Measurements from ENCODE around the gene GOLGA1.
"Not testable (repeated sequence)": the region's sequence is repeated elsewhere in the genome, so short reads cannot be mapped to it uniquely, and the experiment has no call there.

GOLGA1 gene

GRCh38 chr9:124941679-124942561 is 1.0 kb upstream of the GOLGA1 start:
- no peak for TF ChIP-seq Cebpa-rat (IDR thresholded peaks at IDR 0.05)
- Histone ChIP-seq H3K9me3 (replicated peaks in 1 of 11) (no peaks in the 10 kb centered on the region), H3K27me3 (no peaks in the 10 kb centered on the region), H3K4me2 (peak overlapping the region; percentile 79 to 95 (median 93)), H3K4me1 (peaks cover 18 to 33% (median 22%) of the 10 kb centered on the region in 10 experiments), H3K4me3 (peak overlapping the region; percentile 68 to 88 (median 80)), H4K20me1 (no peaks in the 10 kb centered on the region), H3K27ac (peak overlapping the region; percentile 87 to 96 (median 91)), H3K36me3 (peaks cover 0 to 17% (median 0%) of the 10 kb centered on the region in 11 experiments; a peak in 8 of 22 replicates), H3K9ac (peak overlapping the region; percentile 87 to 97 (median 90))

GRCh38 chr9:124940521-124940893 is 376 bp downstream of the GOLGA1 start:
- H3K27me3 ChIP-seq = no peaks in the 10 kb centered on the region
- H4K20me1 ChIP-seq = no peaks in the 10 kb centered on the region
- H3K4me1 ChIP-seq = peaks cover 18 to 33% (median 22%) of the 10 kb centered on the region in 10 experiments
- no peak for TF ChIP-seq Cebpa-rat (IDR thresholded peaks at IDR 0.05)
- peak overlapping the region; percentile 87 to 97 (median 90) for H3K9ac ChIP-seq
- peaks cover 0 to 31% (median 11%) of the 10 kb centered on the region in 11 experiments; a peak in 14 of 22 replicates for H3K36me3 ChIP-seq
- H3K4me3 ChIP-seq = peak overlapping the region; percentile 68 to 88 (median 80)
- no peaks in the 10 kb centered on the region for H3K9me3 ChIP-seq (replicated peaks in 1 of 11)
- H3K27ac ChIP-seq = peak overlapping the region; percentile 87 to 96 (median 91)
- peak overlapping the region; percentile 79 to 95 (median 89) for H3K4me2 ChIP-seq

GRCh38 chr9:124939944-124940343 is 939 bp downstream of the GOLGA1 start:
- H3K9ac ChIP-seq = peak overlapping the region; percentile 87 to 97 (median 90)

GRCh38 chr9:124934290-124934689 is 6.6 kb downstream of the GOLGA1 start:
- no peak overlapping the region for H3K4me3 ChIP-seq
- peak overlapping the region in 1 of 11 experiments; percentile 5; a peak in 1 of 22 replicates for H3K9ac ChIP-seq
- H3K4me1 ChIP-seq = peaks cover 9 to 39% (median 17%) of the 10 kb centered on the region in 10 experiments
- H3K4me2 ChIP-seq = peak overlapping the region; percentile 16 to 65 (median 46); a peak in 20 of 22 replicates
- H3K36me3 ChIP-seq = peaks cover 17 to 82% (median 39%) of the 10 kb centered on the region in 11 experiments; a peak in 21 of 22 replicates
- no peak for TF ChIP-seq Cebpa-rat (IDR thresholded peaks at IDR 0.05)
- no peak overlapping the region for H3K27ac ChIP-seq
- H4K20me1 ChIP-seq = no peaks in the 10 kb centered on the region; a peak in 1 of 22 replicates
- no peaks in the 10 kb centered on the region for H3K9me3 ChIP-seq (replicated peaks in 1 of 11)
- no peaks in the 10 kb centered on the region for H3K27me3 ChIP-seq

More at GRCh38 chr9:124939944-124940343, 939 bp downstream of the GOLGA1 start:
- H3K27ac ChIP-seq = peak overlapping the region; percentile 87 to 96 (median 91); a peak in 19 of 22 replicates
- H3K27me3 ChIP-seq = no peaks in the 10 kb centered on the region
- H3K4me1 ChIP-seq = peaks cover 19 to 39% (median 22%) of the 10 kb centered on the region in 10 experiments
- H3K4me2 ChIP-seq = peak overlapping the region; percentile 79 to 95 (median 89)
- H4K20me1 ChIP-seq = no peaks in the 10 kb centered on the region
- peaks cover 0 to 34% (median 15%) of the 10 kb centered on the region in 11 experiments; a peak in 15 of 22 replicates for H3K36me3 ChIP-seq
- H3K4me3 ChIP-seq = peak overlapping the region; percentile 68 to 88 (median 80)
- no peak for TF ChIP-seq Cebpa-rat (IDR thresholded peaks at IDR 0.05)
- no peaks in the 10 kb centered on the region for H3K9me3 ChIP-seq (replicated peaks in 1 of 11)

- H3K36me3 ChIP-seq = peaks cover 31 to 89% (median 56%) of the 10 kb centered on the region in 11 experiments
- H4K20me1 ChIP-seq = no peaks in the 10 kb centered on the region; a peak in 1 of 22 replicates
- no peaks in the 10 kb centered on the region for H3K27me3 ChIP-seq
- no peak overlapping the region for H3K9ac ChIP-seq
- no peak for TF ChIP-seq Cebpa-rat (IDR thresholded peaks at IDR 0.05)
- no peak overlapping the region for H3K4me2 ChIP-seq
- H3K4me1 ChIP-seq = peaks cover 9 to 30% (median 16%) of the 10 kb centered on the region in 10 experiments
- no peak overlapping the region for H3K4me3 ChIP-seq
- H3K27ac ChIP-seq = no peak overlapping the region
- no peaks in the 10 kb centered on the region for H3K9me3 ChIP-seq (replicated peaks in 1 of 11)
Measured at GRCh38 chr9:124932333-124932732, 8.6 kb downstream of the GOLGA1 start.

GRCh38 chr9:124929464-124929863 is 11.4 kb downstream of the GOLGA1 start:
- no peak overlapping the region for H3K4me3 ChIP-seq
- H3K36me3 ChIP-seq = peaks cover 36 to 95% (median 54%) of the 10 kb centered on the region in 11 experiments
- TF ChIP-seq Cebpa-rat (IDR thresholded peaks at IDR 0.05) = no peak
- no peaks in the 10 kb centered on the region; a peak in 1 of 22 replicates for H4K20me1 ChIP-seq
- no peaks in the 10 kb centered on the region for H3K9me3 ChIP-seq (replicated peaks in 1 of 11)
- peak overlapping the region in 3 of 11 experiments; percentile 3 to 31 (median 6); a peak in 1 of 22 replicates for H3K4me2 ChIP-seq
- peaks cover 5 to 19% (median 11%) of the 10 kb centered on the region in 10 experiments for H3K4me1 ChIP-seq
- no peak overlapping the region for H3K27ac ChIP-seq
- H3K27me3 ChIP-seq = no peaks in the 10 kb centered on the region
- H3K9ac ChIP-seq = no peak overlapping the region

- TF ChIP-seq Cebpa-rat (IDR thresholded peaks at IDR 0.05) = no peak
- Histone ChIP-seq H3K36me3 (peaks cover 34 to 99% (median 57%) of the 10 kb centered on the region in 11 experiments), H3K4me3 (no peak overlapping the region), H3K9me3 (replicated peaks in 1 of 11) (no peaks in the 10 kb centered on the region), H4K20me1 (no peaks in the 10 kb centered on the region), H3K9ac (no peak overlapping the region), H3K4me1 (peaks cover 0 to 9% (median 4%) of the 10 kb centered on the region in 10 experiments; a peak in 8 of 20 replicates), H3K27ac (no peak overlapping the region), H3K4me2 (no peak overlapping the region), H3K27me3 (no peaks in the 10 kb centered on the region)
Measured at GRCh38 chr9:124928116-124928515, 12.8 kb downstream of the GOLGA1 start.

- not testable (repeated sequence) for H3K27me3 ChIP-seq; H3K4me2 ChIP-seq; H3K4me3 ChIP-seq; H4K20me1 ChIP-seq; H3K9ac ChIP-seq; H3K27ac ChIP-seq; H3K9me3 ChIP-seq (replicated peaks in 1 of 11); H3K4me1 ChIP-seq
- peaks cover 36 to 83% (median 45%) of the 10 kb centered on the region in 11 experiments for H3K36me3 ChIP-seq
Measured at GRCh38 chr9:124920394-124920793, 20.5 kb downstream of the GOLGA1 start.

GRCh38 chr9:124914753-124915405 is 26.0 kb downstream of the GOLGA1 start:
- H3K4me2 ChIP-seq = no peak overlapping the region
- H3K9me3 ChIP-seq (replicated peaks in 1 of 11) = no peaks in the 10 kb centered on the region
- no peak overlapping the region for H3K9ac ChIP-seq
- H3K36me3 ChIP-seq = peaks cover 23 to 84% (median 54%) of the 10 kb centered on the region in 11 experiments
- no peak for TF ChIP-seq Cebpa-rat (IDR thresholded peaks at IDR 0.05)
- H3K27me3 ChIP-seq = no peaks in the 10 kb centered on the region
- no peak overlapping the region for H3K4me3 ChIP-seq
- H3K27ac ChIP-seq = no peak overlapping the region
- no peaks in the 10 kb centered on the region for H3K4me1 ChIP-seq
- no peaks in the 10 kb centered on the region for H4K20me1 ChIP-seq
